ENCODE results near the gene SUPT3H.

DNA sequence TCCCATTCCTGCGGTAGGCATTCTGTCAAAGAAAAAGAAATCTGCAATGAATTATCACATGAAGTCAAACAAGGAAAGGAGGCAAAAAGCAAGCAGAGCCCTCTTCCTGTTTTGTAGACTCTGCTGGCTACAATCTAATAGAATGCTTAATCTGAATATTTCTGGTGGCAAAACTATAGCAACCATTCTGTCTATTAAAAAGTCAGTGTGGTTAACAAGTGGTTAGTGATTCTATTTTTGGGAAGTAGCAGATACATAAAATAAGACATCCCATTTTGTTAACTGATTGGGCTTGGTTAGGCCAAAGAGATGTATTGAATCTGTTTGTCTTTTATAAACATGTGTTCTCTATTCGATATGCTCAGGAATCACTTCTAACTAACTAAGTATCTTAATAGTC, 547.9 kb downstream of the SUPT3H start:
- TF ChIP-seq, protein P1, sequence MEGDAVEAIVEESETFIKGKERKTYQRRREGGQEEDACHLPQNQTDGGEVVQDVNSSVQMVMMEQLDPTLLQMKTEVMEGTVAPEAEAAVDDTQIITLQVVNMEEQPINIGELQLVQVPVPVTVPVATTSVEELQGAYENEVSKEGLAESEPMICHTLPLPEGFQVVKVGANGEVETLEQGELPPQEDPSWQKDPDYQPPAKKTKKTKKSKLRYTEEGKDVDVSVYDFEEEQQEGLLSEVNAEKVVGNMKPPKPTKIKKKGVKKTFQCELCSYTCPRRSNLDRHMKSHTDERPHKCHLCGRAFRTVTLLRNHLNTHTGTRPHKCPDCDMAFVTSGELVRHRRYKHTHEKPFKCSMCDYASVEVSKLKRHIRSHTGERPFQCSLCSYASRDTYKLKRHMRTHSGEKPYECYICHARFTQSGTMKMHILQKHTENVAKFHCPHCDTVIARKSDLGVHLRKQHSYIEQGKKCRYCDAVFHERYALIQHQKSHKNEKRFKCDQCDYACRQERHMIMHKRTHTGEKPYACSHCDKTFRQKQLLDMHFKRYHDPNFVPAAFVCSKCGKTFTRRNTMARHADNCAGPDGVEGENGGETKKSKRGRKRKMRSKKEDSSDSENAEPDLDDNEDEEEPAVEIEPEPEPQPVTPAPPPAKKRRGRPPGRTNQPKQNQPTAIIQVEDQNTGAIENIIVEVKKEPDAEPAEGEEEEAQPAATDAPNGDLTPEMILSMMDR (conservative IDR thresholded peaks at IDR 0.05 in 1 of 2, IDR thresholded peaks at IDR 0.05 in 1 of 2; ENCODE audit: extremely low read depth in 1 of 2, insufficient read depth in 1 of 2, low read depth in 1 of 2, low read length in 2 of 2): no peak
- no peak for TF ChIP-seq EZH2 (IDR thresholded peaks at IDR 0.05; ENCODE audit: borderline replicate concordance, low read length)

Data from mammary epithelial cell (primary cell).